K562 (cell line): Measurements from ENCODE around the gene WNT7B. TPM values are rescaled to one million over a fixed set of nuclear protein-coding genes. Genes with fewer than 3 reads are reported as not detected.

Source experiments
- ATAC-seq: fragments of 200-7000 bp; cut with Tn5 transposase; 3 replicates; pipeline ENCODE4 v1.9.1; 2020; ENCODE audit warnings: moderate library complexity
- BruUV-seq: library from RNA; stranded (reverse); fragments of 400-500 nt; replicated peaks from 2 replicates; lab custom pipeline; 2021; lab: Mats Ljungman, UMichigan
- CTCF ChIA-PET: fragments of 300-600 bp; formaldehyde crosslinking; extraction: SDS; loops from one replicate; lab custom pipeline; 2021; ENCODE audit warnings: low intra/inter-chr PET ratio; lab: Yijun Ruan, JAX
- POLR2A ChIA-PET: fragments of 300-600, 350-650 bp; sonication (Branson Sonifier 250); formaldehyde crosslinking; extraction: SDS; loops from one replicate; lab custom pipeline; 2021; ENCODE audit warnings: antibody characterized with exemption, inconsistent platforms; lab: Yijun Ruan, JAX
- DNase-seq, 4 experiments: peaks; one replicate each; pipeline versions ENCODE4 v3.0.0 to v3.0.0-alpha.2; 2011 to 2018; ENCODE audit warnings: low spot score in 3 of 4, mixed read lengths in 3 of 4; ENCODE audit errors: extremely low read depth in 1 of 4
- FAIRE-seq: peaks from 2 replicates; lab custom pipeline; 2011; peaks lifted over from hg19 to GRCh38; lab: Jason Lieb, UNC
- H2AFZ ChIP-seq: 2 replicates; pipeline ENCODE4 v1.6.0; 2011; ENCODE audit warnings: low read depth, low read length, control low read depth, inconsistent platforms
- H3K27ac ChIP-seq: fragments of 200-600 bp; 3 replicates; pipeline ENCODE4 v1.8.0; 2011; ENCODE audit warnings: low read depth, mild to moderate bottlenecking, control low read depth, inconsistent platforms, low read length, moderate library complexity, mixed read lengths; ENCODE audit errors: extremely low read depth
- H3K27me3 ChIP-seq, 2 experiments: fragments of 300-600 bp in 1 of 2; 2 replicates in 1 of 2; 3 replicates in 1 of 2; pipeline versions ENCODE4 v1.6.0 to v1.8.0; 2011; ENCODE audit warnings: inconsistent platforms in 2 of 2, low read length in 2 of 2, mild to moderate bottlenecking in 1 of 2, mixed read lengths in 1 of 2, moderate library complexity in 1 of 2; ENCODE audit not compliant: control insufficient read depth in 2 of 2, insufficient read depth in 2 of 2
- H3K36me3 ChIP-seq: fragments of 300-600 bp; 3 replicates; pipeline ENCODE4 v1.8.0; 2011; ENCODE audit warnings: mild to moderate bottlenecking, low read length, inconsistent platforms; ENCODE audit not compliant: control insufficient read depth, insufficient read depth
- H3K4me1 ChIP-seq, 2 experiments: fragments of 200-600 bp in 1 of 2; replicated peaks in 1 of 2; 2 replicates in 1 of 2; 3 replicates in 1 of 2; pipeline versions ENCODE4 v1.5.1 to v1.8.0; 2011; ENCODE audit warnings: inconsistent platforms in 2 of 2, low read length in 2 of 2, mild to moderate bottlenecking in 1 of 2, mixed read lengths in 1 of 2, moderate library complexity in 1 of 2; ENCODE audit not compliant: control insufficient read depth in 2 of 2, insufficient read depth in 2 of 2
- H3K4me2 ChIP-seq: 2 replicates; pipeline ENCODE4 v1.6.1; 2011; ENCODE audit warnings: low read length, control low read depth, inconsistent platforms, mixed read lengths; ENCODE audit not compliant: insufficient read depth
- H3K4me3 ChIP-seq: fragments of 200-600 bp; sonication (generic), shearing (Covaris generic); 2 replicates; pipeline ENCODE4 v1.5.1; 2016; ENCODE audit warnings: control low read depth, inconsistent platforms
- H3K79me2 ChIP-seq: fragments of 200-600 bp; 3 replicates; pipeline ENCODE4 v1.8.0; 2011; ENCODE audit warnings: low read length, inconsistent platforms; ENCODE audit not compliant: control insufficient read depth, insufficient read depth
- H3K9ac ChIP-seq, 2 experiments: 2 replicates each; pipeline versions ENCODE4 v1.6.0 to v1.6.1; 2011; ENCODE audit warnings: low read depth in 2 of 2, low read length in 2 of 2, control low read depth in 1 of 2, inconsistent platforms in 1 of 2, mild to moderate bottlenecking in 1 of 2, mixed read lengths in 1 of 2; ENCODE audit not compliant: insufficient read depth in 1 of 2
- H3K9me1 ChIP-seq: one replicate; pipeline ENCODE4 v1.6.0; 2011; ENCODE audit warnings: inconsistent platforms, mild to moderate bottlenecking, low read length, moderate library complexity; ENCODE audit not compliant: control insufficient read depth, insufficient read depth
- H3K9me3 ChIP-seq: replicated peaks from 2 replicates; pipeline ENCODE4 v1.5.1; 2011; ENCODE audit warnings: low read depth, low read length, inconsistent platforms; ENCODE audit not compliant: control insufficient read depth, insufficient read depth
- H4K20me1 ChIP-seq: replicated peaks from 2 replicates; pipeline ENCODE4 v1.6.1; 2011; ENCODE audit warnings: low read length, inconsistent platforms, mixed read lengths; ENCODE audit not compliant: control insufficient read depth, insufficient read depth
- MYNN ChIP-seq, 2 experiments: sonication (generic); formaldehyde crosslinking in 1 of 2; IDR thresholded peaks; 2 replicates each; pipeline versions ENCODE4 v1.5.0 to v1.6.1; 2016 to 2020; ENCODE audit warnings: antibody characterized with exemption in 1 of 2, missing genetic modification reagents in 1 of 2
- SAP30 ChIP-seq: fragments of 200-600 bp; sonication (generic); IDR thresholded peaks from 2 replicates; pipeline ENCODE4 v1.6.1; 2012; ENCODE audit warnings: borderline replicate concordance, low read depth, mild to moderate bottlenecking, moderate library complexity, low read length, control low read depth, inconsistent platforms; ENCODE audit not compliant: insufficient read depth, poor library complexity, severe bottlenecking
- SP1 ChIP-seq: sonication (generic); formaldehyde crosslinking; IDR thresholded peaks from 2 replicates; pipeline ENCODE4 v1.8.1; 2022; ENCODE audit warnings: mild to moderate bottlenecking, missing genetic modification reagents
- U2AF1 ChIP-seq: fragments of 200-400 bp; formaldehyde crosslinking; optimal IDR thresholded peaks from 2 replicates; pipeline ENCODE3; 2017; ENCODE audit warnings: mild to moderate bottlenecking, low read depth, low read length, moderate library complexity
- ZBTB43 ChIP-seq: sonication (generic); formaldehyde crosslinking; IDR thresholded peaks from 2 replicates; pipeline ENCODE4 v1.8.0; 2023; ENCODE audit warnings: mild to moderate bottlenecking, missing genetic modification reagents
- ZBTB49 ChIP-seq: sonication (generic); formaldehyde crosslinking; IDR thresholded peaks from 2 replicates; pipeline ENCODE4 v1.8.0; 2022; ENCODE audit warnings: missing genetic modification reagents, mild to moderate bottlenecking, borderline replicate concordance
- ZBTB7A ChIP-seq: IDR thresholded peaks from 2 replicates; pipeline ENCODE4 v1.6.1; 2011; ENCODE audit warnings: low read depth, mild to moderate bottlenecking, low read length, moderate library complexity, borderline replicate concordance; ENCODE audit not compliant: control insufficient read depth
- ZNF316 ChIP-seq: fragments of 450-650 bp; IDR thresholded peaks from 2 replicates; pipeline ENCODE4 v1.6.1; 2016
- ZNF592 ChIP-seq: fragments of 450-650 bp; IDR thresholded peaks from 2 replicates; pipeline ENCODE4 v1.6.1; 2017; ENCODE audit warnings: antibody characterized with exemption, mild to moderate bottlenecking
- WGBS: fragments of 100-300 bp; shearing (Covaris generic); methylation state at CpG from one replicate; pipeline ENCODE4 v1.1.6; 2016; ENCODE audit warnings: low coverage, mixed read lengths; ENCODE audit not compliant: insufficient coverage; ENCODE audit errors: missing lambda C conversion rate; 5-methylcytosine and 5-hydroxymethylcytosine counted together
- in situ Hi-C: fragments of 300-500 bp; cut with MboI; formaldehyde crosslinking; loops from 4 replicates; pipeline ENCODE4 v1.15.0; 2018; ENCODE audit warnings: inconsistent platforms, mixed read lengths
- intact Hi-C: fragments of 100-400 bp; cut with micrococcal nuclease; formaldehyde crosslinking; loops from 2 replicates; pipeline ENCODE4 v1.14.2; 2022
- polyA plus RNA-seq, 8 experiments: library from polyadenylated mRNA; depleted of rRNA in 4 of 8; stranded (reverse) in 5 of 8; unstranded in 3 of 8; fragments of >200 nt; fragmentation: Nextera tagmentation in 2 of 8; fragmentation: Illumina TruSeq in 1 of 8; extraction: Ambion mirVana in 2 of 8; extraction: Trizol in 1 of 8; gene quantifications; 2 replicates each; pipeline versions ENCODE4 v1.2.1 to v1.2.3, GENCODE V29; 2011 to 2014; ENCODE audit warnings: inconsistent platforms in 1 of 8, missing spikeins in 1 of 8
- total RNA-seq, 7 experiments: library from RNA; depleted of rRNA in 6 of 7; stranded (reverse); fragments of >200 nt in 6 of 7; fragmentation: Illumina TruSeq in 2 of 7; extraction: Trizol in 2 of 7; gene quantifications; 2 replicates each; pipeline versions ENCODE4 v1.2.1 to v1.2.3, GENCODE V29; 2011 to 2021; ENCODE audit warnings: low replicate concordance in 1 of 7

Gene WNT7B
- total and polyA plus RNA-seq, 9 of the 15 experiments (the other 6 are each of a cell fraction or from before 2014, with no cell fraction given) = not detected

- no peak for TF ChIP-seq SP1 (CRISPR knock-in tag)
These were observed 10.3 kb upstream of the WNT7B start (continued) for GRCh38 chr22:45987136-45987861.

- Histone ChIP-seq H3K27me3 (peaks cover 0 to 16% of the 10 kb centered on the region in 2 experiments; a peak in 1 of 5 replicates), H3K27ac (no peak overlapping the region), H3K4me3 (no peak overlapping the region), H3K9ac (no peak overlapping the region), H3K9me1 (no peaks in the 10 kb centered on the region), H3K9me3 (peaks cover 3% of the 10 kb centered on the region; the same call in 1 of the 2 replicates), H3K79me2 (no peaks in the 10 kb centered on the region), H3K4me1 (peaks cover 0 to 1% of the 10 kb centered on the region in 2 experiments; a peak in 2 of 5 replicates), H4K20me1 (peaks cover 7% of the 10 kb centered on the region; the same call in 1 of the 2 replicates), H3K36me3 (no peaks in the 10 kb centered on the region), H2AFZ (no peak overlapping the region), H3K4me2 (no peak overlapping the region)
- DNase-seq (no peak), FAIRE-seq (no peak), ATAC-seq (no peak)
- POLR2A ChIA-PET = interaction anchor here (0.6 kb wide), 3 partner anchors 13 to 415 kb away, joined by 3 read pairs; no protein-coding TSS in a partner anchor
- in situ Hi-C loops (loop anchor here (5.0 kb wide), 1 partner anchor 342 kb away; no protein-coding TSS in a partner anchor), intact Hi-C loops (no loop called here)
- no TSS peak for BruUV-seq
- CTCF ChIA-PET = no interaction called here
- WGBS = 9% methylated on average over 1 of the region's 1 CpG
- TF ChIP-seq ZBTB7A (no peak), ZNF592 (no peak), ZBTB43 (CRISPR knock-in tag) (no peak), U2AF1 (no peak), ZBTB49 (no peak), MYNN (IDR thresholded peaks at IDR 0.05) (no peak), MYNN (CRISPR knock-in tag; IDR thresholded peaks at IDR 0.05) (no peak), ZNF316 (0 out of 2 replicates have a peak, but pooled peaks have one; percentile 8), SAP30 (no peak)
These were observed 7.5 kb upstream of the WNT7B start for GRCh38 chr22:45984316-45984916.
